HG03565 (cell line): ENCODE results near the gene DMXL2.
A peak's percentile ranks its signal among the peaks of the same experiment; 100 is the strongest.
"Not testable (repeated sequence)": the region's sequence is repeated elsewhere in the genome, so short reads cannot be mapped to it uniquely, and the experiment has no call there.

ENCODE experiments used
- ATAC-seq: cut with Tn5 transposase; IDR thresholded peaks from one replicate; pipeline ENCODE4 v1.9.1; 2021; ENCODE audit warnings: mild to moderate bottlenecking, moderate library complexity; ENCODE audit not compliant: unreplicated experiment

Gene DMXL2, protein sequence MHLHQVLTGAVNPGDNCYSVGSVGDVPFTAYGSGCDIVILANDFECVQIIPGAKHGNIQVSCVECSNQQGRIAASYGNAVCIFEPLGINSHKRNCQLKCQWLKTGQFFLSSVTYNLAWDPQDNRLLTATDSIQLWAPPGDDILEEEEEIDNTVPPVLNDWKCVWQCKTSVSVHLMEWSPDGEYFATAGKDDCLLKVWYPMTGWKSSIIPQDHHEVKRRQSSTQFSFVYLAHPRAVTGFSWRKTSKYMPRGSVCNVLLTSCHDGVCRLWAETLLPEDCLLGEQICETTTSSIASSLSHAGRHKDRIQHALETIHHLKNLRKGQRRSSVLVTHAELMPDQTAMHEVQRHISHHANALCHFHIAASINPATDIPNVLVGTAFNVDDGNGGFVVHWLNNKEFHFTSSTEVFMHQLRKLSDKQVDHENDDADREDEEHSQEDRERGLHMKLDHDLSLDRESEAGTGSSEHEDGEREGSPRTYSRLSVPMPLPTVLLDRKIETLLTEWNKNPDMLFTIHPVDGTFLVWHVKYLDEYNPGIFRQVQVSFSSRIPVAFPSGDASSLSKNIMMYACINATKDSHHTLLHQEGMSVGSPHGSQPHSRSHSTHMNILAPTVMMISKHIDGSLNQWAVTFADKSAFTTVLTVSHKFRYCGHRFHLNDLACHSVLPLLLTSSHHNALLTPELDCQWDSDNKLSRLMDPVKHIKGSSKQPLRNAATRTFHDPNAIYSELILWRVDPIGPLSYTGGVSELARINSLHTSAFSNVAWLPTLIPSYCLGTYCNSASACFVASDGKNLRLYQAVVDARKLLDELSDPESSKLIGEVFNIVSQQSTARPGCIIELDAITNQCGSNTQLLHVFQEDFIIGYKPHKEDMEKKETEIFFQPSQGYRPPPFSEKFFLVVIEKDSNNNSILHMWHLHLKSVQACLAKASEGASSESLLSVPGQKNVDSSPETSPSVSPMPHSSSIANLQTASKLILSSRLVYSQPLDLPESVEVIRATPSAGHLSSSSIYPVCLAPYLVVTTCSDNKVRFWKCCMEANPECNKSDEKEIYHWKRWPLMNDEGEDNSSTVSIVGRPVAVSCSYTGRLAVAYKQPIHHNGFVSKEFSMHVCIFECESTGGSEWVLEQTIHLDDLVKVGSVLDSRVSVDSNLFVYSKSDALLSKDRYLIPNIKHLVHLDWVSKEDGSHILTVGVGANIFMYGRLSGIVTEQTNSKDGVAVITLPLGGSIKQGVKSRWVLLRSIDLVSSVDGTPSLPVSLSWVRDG (N-terminal part only)

DNA sequence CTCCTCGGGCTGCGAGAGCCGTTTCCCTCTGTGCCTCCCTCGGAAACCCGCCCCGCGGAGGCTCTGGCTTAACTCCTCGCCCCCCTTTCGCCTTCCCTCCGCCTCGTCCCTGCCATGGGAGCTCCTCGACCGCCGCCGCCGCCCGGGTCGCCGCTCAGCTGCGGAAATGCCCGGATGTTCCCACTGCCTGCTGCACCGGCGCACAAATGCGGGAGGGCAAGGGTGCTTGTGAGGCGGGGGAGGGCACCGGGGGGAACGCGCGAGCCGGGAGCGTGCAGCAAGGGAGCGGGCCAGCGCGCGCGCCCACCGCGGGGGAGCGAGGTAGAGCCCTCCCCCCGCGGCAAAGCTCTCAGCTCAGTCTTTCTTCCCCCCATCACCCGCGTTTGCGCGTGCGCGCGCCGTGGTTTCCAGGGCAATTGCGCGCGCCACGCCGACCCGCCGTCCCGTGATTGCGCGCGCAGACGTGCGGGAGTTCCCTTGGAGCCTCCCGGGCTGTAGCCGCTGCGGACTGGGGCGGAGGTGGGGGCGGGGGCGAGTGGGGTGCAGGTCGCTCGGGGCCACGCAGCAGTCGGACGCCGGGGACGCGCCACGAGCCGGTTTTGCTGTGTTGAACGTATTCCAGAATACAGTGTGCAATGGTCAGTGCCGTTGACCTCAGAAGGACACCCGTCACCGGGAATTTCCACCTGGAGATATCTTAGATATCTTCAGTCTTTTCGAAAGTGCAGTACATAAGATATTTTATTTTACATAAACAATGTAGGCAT, at the start of gene DMXL2:
TSS of gene DMXL2 (minus strand) at position 168 of the 767 bp plus-strand sequence. CDS start 226 bp downstream, outside the sequence.
- peak; percentile 25 for ATAC-seq

DNA sequence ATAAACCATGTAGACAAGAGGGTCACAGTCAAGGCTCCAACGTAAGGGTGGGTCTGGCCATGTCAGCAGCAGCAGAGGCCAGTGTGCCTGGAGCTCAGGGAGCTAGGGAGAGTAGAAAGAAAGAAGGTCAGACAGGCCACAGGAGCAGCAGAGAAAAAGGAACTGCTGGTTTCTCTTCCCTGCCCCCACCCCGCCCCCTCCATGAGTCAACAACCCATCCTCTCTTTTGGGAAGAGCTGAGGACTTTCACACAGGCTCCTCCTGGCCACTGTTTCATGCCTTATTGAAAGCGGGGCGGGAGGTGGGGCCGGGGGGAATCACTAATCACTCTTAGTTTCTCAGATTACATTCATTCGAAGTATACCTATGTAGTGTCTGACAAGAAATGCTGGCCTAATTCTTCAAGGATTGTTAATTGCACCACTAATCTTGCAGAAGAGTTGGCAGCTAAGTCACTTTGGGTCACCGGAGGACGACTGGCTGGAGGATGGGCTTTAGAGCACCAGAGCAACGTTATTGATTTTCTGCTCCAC, 49.6 kb upstream of the DMXL2 start:
- ATAC-seq: no peak

DNA sequence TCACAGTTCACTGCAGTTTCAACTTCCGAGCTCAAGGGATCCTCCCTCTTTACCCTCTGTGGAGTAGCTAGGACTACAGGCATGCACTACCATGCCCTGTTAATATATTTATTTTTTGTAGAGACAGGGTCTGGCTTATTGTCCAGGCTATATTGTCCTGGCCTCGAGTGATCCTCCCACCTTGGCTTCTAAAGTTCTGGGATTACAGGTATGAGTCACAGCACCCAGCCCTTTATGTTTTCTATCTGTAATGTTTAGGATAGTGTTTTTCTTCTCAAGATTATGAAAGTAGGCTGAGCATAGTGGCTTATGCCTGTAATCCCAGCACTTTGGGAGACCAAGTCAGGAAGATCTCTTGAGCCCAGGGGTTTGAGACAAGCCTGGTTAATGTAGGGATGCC, 46.8 kb upstream of the DMXL2 start:
- ATAC-seq: no peak

DNA sequence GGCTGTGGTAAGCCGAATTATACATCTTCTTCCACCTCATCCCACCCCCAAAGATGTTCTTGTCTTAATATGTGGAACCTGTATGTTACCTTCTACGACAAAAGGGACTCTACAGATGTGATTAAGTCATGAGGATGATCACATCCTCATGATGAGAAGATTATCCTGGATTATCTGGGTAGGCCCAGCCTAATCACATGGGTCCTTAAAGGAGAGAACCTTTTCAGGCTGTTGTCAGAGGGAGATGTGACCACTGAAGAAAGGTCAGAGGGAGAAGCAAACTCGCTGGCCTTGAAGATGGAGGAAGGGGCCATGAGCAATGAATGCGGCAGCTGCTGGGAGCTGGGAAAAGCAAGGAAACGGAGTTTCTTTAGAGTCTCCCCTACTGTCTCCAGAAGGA, 45.9 kb upstream of the DMXL2 start:
- ATAC-seq: no peak

DNA sequence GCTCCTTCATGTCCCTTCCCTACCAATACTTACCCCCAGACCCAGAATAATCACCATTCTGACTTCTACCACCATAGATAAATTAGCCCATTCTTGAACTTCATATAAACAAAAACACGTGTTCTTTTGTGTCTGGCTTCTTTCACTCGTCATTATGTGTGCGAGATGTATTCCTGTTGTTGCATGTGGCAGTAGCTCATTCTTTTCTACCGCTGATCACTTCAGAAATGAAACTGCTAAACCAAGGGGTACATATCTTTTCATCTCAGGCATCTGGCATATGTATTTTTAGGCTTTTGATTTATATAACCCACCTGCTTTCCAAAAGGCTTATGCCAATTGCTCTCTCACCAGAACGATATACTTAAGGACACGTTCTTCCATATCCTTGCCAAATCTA, 44.9 kb upstream of the DMXL2 start:
- no peak for ATAC-seq

DNA sequence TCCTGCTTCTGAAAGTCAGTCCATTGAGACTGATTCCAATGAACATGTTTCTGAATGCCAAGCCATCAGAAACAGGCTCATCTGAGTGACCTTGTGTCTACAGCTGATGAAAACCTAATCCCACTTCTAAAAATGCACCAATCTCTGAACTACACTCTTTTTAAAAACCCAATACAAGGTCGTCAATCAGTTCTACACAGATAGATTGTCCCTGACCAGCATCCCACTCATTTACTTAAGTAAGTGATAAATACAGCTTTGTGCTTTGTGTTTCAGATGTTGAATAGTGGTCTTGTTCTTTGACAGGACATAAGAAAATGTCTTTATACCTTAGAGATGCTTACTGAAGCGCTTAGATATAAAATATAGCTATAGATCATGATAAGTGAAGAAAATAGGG, 38.5 kb upstream of the DMXL2 start:
- ATAC-seq: no peak

DNA sequence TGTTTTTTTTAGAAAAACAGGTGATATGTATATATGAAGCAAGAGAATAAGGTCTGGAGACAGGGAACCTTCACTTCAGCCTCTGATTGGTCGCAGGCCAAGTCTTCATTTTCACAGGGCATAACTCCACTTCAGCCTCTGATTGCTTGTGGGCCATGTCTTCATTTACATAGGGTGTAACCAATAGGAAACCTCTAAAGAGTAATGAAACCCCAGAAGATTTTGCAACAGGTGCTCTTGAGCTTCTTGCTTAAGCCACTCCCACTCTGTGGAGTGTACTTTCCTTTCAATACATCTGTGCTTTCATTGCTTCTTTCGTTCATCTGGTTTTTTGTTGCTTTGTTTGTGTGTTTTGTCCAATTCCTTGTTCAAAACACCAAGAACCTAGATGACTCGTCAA, 36.1 kb upstream of the DMXL2 start:
- ATAC-seq: no peak

DNA sequence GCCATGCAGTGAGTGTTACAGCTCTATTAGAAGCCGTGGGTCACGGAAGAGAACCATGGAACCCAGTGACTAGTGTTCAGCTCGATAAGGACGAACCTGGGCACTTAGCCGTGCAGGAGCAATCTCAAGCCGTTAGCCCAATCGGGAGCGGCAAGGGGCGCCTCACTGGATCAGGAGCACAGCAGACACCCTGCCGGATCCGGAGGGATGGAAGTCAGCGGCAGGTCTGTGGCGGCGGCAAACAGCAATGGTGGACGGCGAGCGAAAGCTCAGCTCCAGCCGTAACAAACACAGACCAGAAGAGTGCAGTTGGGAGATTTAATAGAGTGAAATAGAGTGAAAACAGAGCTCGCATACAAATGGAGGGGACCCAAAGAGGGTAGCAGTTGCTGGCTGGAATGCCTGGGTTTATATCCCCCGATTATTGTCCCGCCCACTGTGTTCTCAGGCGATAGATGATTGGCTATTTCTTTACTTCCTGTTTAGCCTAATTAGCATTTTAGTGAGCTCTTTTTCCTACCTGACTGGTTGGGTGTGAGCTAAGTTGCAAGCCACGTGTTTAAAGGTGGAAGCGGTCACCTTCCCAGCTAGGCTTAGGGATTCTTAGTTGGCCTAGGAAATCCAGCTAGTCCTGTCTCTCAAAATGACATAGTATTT, 33.0 kb upstream of the DMXL2 start:
- ATAC-seq: not testable (repeated sequence)

DNA sequence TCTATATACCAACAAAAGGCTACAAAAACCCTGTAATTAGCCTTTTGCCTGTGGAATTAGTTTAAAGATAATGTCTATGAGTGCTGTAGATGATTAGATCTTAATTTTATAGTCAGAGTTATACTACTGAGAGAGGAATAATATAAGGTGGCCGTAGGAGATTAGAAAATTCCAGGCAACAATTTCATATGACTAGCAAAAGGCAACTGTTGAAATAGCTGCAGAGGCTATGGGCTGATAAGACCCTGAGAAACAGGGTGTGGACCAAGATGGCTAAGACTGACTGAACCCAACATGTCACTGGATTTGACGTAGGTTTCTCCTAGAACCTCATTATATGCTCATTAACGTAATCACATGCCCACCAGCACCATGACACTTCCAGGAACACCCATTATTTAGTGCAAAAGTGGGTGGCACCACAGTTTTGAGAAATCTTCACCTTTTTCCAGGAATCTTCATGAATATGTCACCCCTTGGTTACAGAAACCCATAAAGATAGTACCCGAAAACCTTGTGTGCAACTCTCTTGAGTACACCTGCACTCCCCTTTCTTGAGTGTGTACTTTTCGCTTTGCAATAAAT, 29.6 kb upstream of the DMXL2 start:
- no peak for ATAC-seq

DNA sequence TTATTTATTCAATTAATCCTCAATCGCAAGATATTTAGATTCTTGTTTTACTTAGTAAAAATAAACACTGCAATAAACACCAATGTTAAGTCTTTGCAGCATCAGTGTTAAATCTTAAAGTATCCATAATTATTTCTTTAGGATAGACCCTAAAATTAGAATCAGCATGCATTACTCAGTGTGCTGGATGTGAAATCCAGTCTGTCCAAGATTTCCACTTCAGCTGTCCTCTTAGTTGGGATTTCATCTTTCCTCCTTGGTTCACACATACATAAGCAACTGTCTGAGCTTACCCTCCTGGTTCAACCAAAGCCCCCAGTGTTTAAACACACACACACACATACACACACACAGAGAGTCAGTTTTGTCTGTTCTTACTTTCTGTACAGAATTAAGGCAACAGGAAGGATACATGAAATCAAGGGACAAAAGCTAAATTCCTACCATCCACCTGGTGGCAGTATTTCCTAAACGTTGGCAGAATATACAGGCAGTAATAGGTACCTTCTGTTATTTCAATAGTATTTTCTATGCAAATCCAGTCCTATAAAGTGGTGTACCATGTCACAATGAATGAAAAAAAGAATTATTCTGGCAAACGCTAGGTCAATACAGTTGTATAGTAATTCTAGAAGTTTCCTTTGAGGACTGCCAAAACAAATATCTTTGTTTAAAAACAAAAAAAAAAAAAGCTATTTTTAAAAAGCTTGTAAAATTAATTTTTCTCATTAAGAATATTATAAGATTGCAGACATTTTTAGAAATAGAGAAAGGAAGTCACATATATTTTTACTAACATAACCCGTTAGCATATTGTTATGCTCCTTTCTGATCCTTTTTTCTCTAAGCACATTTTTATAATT, 27.3 kb upstream of the DMXL2 start:
- no peak for ATAC-seq

DNA sequence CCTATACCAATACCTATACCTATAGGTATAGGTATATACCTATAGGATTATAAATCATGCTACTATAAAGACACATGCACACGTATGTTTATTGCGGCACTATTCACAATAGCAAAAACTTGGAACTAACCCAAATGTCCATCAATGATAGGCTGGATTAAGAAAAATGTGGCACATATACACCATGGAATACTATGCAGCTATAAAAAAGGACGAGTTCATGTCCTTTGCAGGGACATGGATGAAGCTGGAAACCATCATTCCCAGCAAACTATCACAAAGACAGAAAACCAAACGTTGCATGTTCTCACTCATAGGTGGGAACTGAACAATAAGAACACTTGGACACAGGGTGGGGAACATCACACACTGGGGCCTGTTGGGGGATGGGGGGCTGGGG, 26.1 kb upstream of the DMXL2 start:
- ATAC-seq: not testable (repeated sequence)

DNA sequence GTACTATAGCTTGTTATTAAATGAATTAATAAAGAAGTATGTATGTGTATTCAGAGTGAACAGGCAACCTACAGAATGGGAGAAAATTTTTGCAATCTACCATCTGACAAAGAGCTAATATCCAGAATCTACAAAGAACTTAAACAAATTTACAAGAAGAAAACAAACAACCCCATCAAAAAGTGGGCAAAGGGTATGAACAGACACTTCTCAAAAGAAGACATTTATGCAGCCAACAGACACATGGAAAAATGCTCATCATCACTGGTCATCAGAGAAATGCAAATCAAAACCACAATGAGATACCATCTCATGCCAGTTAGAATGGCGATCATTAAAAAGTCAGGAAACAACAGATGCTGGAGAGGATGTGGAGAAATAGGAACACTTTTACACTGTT, 25.5 kb upstream of the DMXL2 start:
- not testable (repeated sequence) for ATAC-seq

DNA sequence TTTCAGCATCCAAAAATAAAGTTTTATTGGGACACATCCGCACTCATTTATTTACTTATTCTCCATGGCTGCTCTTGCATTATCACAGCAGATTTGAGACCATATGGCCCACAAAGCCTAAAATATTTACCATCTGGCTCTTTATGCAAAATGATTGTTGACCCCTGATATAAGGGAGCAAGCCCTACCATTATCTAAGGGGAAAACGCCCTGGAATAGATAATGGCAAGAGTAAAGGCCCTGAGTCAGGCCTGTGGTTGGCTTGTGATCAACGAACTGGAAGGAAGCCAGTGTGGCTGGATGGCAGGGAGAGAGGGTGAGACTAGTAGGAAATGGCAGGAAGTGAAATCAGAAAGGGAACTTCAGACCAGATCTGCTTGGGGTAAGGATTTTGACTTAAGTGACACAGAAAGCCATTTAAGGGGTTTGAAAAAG, 24.6 kb upstream of the DMXL2 start:
- ATAC-seq: no peak

DNA sequence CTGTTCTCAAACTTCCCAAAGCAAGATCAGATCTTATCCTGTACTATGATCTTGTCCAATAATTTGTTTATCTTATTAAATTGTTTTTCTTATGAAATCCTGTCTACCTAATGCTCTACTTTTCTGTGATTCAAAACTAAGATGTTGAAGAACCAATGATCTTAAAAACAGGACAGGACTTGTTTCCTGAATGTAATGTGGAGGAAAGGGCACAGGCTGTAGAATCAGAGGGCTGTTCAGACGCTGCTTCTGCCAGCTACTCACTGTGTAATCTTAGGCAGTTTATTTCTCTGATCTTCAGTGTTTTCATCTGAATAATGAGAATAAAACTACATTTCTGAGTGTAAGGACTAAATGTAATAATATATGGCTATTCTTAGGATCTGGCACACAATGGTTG, 20.1 kb upstream of the DMXL2 start:
- no peak for ATAC-seq

DNA sequence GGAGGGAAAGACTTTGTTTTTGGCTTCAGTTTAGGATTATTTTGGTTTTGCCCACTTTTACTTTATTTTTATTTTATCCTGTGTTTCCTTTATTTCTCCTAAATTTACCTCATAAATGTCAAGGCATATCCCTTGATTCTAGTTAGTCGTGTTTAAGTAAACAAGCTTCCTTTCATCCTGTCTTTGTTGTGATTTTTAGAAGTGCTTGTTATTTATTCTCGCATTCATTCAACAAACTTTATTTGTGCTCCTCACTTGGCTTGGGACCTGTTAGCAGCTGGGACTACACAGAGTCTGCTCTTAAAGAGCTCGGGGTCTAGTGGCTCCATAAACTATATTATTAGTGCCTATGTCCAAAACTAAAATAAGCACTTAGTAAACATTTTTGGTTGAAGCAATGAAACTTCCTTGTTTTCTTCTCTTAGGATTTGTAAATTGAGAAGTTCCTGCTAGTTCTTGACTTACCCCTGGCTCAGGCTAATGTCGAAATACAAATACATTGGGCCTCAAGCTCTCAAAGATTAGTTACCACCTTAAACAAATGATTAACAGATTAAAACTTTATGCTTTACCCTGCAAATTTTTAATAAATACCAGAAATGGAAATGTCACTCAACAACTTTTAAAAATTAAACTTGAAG, 19.0 kb upstream of the DMXL2 start:
- ATAC-seq: no peak

DNA sequence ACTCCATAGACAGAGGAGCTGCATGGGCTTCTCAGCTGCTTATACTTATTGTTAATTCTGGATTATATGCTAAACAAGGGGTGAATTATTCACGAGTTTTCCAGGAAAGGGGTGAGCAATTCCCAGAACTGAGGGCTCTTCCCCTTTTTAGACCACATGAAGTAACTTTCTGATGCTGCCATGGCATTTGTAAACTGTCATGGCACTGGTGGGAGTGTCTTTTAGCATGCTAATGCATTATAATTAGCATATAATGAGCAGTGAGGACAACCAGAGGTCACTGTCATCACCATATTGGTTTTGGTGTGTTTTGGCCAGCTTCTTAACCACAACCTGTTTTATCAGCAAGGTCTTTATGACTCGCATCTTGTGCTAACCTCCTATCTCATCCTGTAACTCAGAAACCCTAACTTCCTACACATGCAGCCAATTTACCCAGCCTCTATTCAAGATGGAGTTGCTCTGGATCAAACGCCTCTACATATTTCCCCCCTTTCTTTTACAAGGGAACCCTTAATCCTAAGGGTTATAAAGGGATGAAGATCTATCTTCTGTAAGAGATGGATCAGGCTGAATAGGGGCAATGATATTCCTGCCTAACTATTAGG, 12.1 kb upstream of the DMXL2 start:
- no peak for ATAC-seq

DNA sequence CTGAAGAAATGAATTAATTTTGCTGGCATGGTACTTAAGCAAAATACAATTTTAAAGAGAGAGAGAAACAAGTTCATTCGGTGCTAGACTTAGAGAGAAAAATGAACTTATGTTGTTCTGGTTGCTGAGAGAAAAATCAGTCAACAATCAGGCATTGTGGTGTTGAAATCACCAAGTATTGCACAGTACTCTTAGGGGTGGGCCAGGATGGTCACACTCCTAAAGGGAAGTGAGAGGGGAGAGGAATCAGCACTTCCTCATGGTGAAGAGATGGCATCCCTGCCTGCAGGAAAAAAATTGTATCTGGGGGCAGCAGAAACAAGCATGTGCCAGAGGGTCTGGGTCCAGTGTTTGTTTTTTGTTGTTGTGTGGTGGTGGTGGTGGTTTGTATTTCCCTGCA, 7.0 kb upstream of the DMXL2 start:
- ATAC-seq: no peak
